GM18858 (cell line): ENCODE results near the gene SLC25A27.

ENCODE experiments used
- ATAC-seq: cut with Tn5 transposase; IDR thresholded peaks from one replicate; pipeline ENCODE4 v1.9.1; 2021; ENCODE audit not compliant: unreplicated experiment

SLC25A27 gene

GRCh38 chr6:46704562-46704961 is 51.8 kb downstream of the SLC25A27 start:
- no peak for ATAC-seq

- ATAC-seq, result no peak
Measured at GRCh38 chr6:46706464-46706863, 53.7 kb downstream of the SLC25A27 start.

- no peak for ATAC-seq
Measured at GRCh38 chr6:46711491-46711890, 58.7 kb downstream of the SLC25A27 start.

- no peak for ATAC-seq
Measured at GRCh38 chr6:46715141-46715540, 62.4 kb downstream of the SLC25A27 start.

GRCh38 chr6:46719099-46719498 is 66.3 kb downstream of the SLC25A27 start:
- ATAC-seq, result no peak

GRCh38 chr6:46720401-46720800 is 67.6 kb downstream of the SLC25A27 start:
- ATAC-seq, result no peak
